C4-2B (cell line): ENCODE measurements around the gene CTNNA2.

Experiments used
- ZFX ChIP-seq: fragments of 450-650 bp; IDR thresholded peaks from 2 replicates; pipeline ENCODE4 v1.6.1; 2017
- TF ChIP-seq, protein P1 (sequence below): fragments of 450-650 bp; conservative IDR thresholded peaks from 2 replicates; pipeline ENCODE4 v1.5.1; 2017; ENCODE audit warnings: mild to moderate bottlenecking

- TF ChIP-seq, protein P1, sequence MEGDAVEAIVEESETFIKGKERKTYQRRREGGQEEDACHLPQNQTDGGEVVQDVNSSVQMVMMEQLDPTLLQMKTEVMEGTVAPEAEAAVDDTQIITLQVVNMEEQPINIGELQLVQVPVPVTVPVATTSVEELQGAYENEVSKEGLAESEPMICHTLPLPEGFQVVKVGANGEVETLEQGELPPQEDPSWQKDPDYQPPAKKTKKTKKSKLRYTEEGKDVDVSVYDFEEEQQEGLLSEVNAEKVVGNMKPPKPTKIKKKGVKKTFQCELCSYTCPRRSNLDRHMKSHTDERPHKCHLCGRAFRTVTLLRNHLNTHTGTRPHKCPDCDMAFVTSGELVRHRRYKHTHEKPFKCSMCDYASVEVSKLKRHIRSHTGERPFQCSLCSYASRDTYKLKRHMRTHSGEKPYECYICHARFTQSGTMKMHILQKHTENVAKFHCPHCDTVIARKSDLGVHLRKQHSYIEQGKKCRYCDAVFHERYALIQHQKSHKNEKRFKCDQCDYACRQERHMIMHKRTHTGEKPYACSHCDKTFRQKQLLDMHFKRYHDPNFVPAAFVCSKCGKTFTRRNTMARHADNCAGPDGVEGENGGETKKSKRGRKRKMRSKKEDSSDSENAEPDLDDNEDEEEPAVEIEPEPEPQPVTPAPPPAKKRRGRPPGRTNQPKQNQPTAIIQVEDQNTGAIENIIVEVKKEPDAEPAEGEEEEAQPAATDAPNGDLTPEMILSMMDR, result no peak
- TF ChIP-seq ZFX, result no peak
Measured at GRCh38 chr2:80489717-80490116, 976.9 kb downstream of the CTNNA2 start.
